Stimulated activated CD4-positive, alpha-beta T cell treated with anti-CD3 and anti-CD28 coated beads, Interleukin-1b, Interleukin-23, amount 100 ng/mL, for 24 hours (primary cell): ENCODE measurements around the gene RNF223.
"Not testable (repeated sequence)": the region's sequence is repeated elsewhere in the genome, so short reads cannot be mapped to it uniquely, and the experiment has no call there.

Source experiments
- DNase-seq, 4 experiments: peaks; one replicate each; pipeline ENCODE4 v3.0.0-alpha.2; 2020; ENCODE audit warnings: low read depth in 4 of 4, low spot score in 1 of 4

RNF223 gene

DNA sequence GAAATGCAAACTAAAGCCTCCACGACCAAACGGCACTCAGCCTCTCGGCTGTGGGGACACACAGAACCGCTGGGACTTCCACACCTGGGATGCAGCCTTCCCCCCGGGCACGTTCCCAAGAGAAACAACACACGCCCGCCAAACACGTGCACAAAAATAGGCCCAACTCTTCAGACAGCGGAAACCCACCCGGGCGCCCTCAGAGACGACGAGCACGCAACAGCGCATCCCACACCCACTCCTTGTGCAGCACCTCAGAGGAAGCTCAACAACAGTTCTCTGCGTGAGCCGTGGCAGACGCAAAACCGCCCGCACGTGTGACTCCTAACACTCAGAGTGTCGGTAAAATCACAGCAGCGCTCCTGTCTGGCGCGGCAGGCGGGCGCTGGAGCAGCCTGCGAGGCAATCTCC, 36.5 kb upstream of the RNF223 start:
- no peak for DNase-seq

DNA sequence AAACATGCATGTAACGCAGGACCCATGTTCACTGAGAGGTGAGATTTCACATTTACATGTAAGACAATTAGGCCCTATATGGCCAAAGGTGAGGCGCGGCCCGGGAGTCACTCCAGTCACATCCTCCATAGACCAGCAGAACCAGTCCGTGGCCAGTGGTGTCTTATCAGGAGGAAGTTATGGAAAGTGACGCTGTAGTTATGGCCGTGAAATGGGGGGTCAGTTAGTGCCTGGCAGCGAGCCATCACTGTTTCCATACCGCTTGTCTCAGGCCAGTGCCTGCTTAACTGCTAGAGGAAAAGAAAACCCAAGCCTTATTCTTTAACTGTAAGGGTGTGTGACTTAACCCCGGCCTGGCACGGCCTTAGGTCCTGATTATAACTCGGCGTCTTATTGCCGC, 35.6 kb upstream of the RNF223 start:
- no peak for DNase-seq

DNA sequence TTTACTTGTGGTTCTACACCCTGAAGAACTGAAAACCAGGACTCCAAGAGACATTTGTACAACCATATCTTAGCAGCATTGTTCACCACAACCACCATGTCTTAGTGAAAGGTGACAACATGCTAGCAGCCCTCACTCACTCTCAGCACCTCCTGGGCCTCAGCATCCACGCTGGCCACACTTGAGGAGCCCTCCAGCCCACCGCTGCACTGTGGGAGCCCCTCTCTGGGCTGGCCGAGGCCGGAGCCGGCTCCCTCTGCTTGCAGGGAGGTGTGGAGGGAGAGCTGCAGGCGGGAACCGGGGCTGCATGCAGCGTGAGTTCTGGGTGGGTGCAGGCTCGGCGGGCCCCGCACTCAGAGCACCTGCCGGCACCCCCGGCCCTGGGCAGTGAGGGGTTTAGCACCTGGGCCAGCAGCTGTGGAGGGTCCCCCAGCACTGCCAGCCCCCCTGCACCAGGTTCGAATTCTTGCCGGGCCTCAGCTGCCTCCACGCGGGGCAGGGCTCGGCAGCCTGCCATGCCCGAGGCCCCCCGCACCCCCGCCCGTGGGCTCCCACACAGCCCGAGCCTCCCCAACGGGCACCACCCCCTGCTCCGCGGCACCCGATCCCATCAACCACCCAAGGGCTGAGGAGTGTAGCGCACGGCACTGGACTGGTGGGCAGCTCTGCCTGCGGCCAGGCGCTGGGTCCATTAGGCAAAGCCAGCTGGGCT, 32.6 kb upstream of the RNF223 start:
- no peak for DNase-seq

DNA sequence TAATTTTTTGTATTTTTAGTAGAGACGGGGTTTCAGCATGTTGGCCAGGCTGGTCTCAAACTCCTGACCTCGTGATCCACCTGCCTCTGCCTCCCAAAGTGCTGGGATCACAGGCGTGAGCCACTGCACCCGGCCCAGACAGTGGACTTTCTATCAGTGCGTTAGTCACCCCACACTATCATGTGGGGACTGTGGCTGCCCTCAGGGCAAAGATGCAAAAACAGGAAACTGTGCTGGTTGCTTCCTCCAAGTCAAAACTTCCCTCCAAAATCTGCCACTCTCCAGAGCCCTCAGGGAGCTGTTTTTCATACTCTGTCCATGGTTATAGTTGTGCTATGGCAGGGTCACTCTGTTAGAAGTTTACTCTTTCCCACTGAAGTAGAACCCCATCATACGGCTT, 30.0 kb upstream of the RNF223 start:
- DNase-seq: not testable (repeated sequence)

DNA sequence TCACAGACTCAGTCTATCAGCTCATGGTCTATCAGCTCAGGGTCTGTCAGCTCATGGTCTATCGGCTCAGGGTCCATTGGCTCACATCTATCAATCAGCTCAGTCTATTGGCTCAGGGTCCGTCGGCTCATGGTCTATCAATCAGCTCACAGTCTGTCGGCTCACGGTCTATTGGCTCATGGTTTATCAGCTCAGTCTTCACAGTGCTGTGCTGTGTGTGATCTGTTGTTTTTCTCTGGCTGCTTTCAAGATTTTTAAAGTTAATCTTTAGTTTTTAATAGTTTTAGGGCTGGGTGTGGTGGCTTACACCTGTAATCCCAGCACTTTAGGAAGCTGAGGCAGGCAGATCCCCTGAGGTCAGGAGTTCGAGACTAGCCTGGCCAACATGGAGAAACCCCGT, 27.4 kb upstream of the RNF223 start:
- no peak for DNase-seq

DNA sequence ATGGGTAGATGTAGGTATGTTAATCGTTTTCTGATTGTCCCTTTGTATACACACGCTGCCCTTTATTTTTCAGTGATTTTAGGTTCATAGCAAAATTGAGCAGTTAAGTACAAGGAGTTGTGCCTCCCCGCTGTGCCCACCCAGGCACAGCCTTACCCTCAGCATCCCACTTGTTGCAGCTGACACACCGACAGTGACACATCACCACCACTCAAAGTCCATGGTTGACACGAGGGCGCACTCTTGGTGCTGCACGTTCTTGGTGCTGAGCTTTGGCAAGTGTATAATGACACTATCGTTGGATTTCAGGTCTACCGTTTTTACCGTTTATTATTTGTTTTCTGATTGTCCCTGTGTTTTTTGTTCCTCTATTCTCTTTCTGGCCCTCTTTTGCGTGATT, 26.2 kb upstream of the RNF223 start:
- DNase-seq: no peak

DNA sequence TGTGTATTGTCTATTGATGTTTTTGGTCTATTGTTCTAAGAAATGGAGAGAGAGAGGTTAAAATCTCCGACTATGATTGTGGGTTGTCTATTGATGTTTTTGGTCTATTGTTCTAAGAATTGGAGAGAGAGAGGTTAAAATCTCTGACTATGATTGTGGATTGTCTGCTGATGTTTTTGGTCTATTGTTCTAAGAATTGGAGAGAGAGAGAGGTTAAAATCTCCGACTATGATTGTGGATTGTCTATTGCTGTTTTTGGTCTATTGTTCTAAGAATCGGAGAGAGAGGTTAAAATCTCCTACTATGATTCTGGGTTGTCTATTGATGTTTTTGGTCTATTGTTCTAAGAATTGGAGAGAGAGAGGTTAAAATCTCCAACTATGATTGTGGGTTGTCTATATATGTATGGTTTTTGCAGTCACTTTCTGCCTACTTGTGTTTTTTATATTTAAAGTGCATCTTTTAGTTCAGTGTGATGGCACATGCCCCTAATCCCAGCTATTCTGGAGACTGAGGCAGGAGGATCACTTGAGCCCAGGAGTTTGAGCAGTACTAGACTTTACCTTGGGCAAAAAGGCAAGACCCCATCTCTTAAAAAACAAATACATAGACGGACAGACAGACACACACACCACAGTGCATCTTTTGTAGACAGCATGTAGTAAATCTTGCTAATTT, 25.5 kb upstream of the RNF223 start:
- no peak for DNase-seq

DNA sequence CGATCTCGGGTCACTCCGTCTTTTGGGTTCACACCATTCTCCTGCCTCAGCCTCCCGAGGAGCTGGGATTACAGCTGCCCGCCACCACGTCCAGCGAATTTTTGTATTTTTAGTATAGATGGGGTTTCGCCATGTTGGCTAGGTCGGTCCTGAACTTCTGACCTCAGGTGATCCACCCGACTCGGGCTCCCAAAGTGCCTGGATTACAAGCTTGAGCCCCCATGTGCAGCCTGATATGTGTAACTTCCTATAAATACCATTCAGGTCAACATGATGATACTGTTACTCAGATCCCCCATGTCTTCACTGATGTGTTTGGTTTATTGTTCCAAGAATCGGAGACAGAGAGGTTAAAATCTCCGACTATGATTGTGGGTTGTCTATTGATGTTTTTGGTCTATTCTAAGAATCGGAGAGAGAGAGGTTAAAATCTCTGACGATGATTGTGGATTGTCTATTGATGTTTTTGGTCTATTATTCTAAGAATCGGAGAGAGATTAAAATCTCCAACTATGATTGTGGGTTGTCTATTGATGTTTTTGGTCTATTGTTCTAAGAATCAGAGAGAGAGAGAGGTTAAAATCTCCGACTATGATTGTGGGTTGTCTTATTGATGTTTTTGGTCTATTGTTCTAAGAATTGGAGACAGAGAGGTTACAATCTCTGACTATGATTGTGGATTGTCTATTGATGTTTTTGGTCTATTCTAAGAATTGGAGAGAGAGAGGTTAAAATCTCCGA, 24.7 kb upstream of the RNF223 start:
- no peak for DNase-seq

DNA sequence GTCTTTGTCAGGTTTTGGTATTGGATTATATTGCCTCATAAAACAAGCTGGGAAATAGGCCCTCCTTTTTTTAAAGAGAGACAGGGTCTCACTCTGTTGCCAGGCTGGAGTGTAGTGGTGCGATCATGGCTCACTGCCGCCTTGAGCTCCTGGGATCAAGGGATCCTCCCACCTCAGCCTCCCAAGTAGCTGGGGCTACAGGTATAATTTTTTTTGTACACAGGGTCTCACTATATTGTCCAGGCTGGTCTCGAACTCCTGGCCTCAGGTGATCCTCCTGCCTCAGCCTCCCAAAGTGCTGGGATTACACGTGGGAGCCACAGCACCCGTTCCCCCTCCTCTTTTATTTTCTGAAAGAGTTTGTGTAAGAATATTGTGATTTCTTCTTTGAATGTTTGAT, 22.0 kb upstream of the RNF223 start:
- DNase-seq: not testable (repeated sequence)

DNA sequence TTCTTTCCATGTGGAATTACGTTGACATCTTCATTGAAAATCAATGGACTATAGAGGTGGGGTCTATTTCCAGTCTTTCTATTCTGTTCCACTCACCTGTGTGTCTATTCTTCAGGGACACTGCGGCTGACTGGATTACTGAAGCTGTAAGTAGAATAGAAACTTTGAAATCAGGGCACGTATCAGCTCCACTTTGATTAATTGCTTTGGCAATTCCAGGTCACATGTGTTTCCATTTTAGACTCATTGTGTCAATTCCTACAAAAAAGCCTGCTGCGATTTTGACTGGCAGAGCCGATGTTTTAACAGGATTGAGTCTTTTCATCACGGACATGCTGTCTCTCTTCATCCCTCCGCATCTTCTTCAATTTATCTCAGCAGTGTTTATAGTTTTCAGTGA, 20.9 kb upstream of the RNF223 start:
- DNase-seq: no peak

DNA sequence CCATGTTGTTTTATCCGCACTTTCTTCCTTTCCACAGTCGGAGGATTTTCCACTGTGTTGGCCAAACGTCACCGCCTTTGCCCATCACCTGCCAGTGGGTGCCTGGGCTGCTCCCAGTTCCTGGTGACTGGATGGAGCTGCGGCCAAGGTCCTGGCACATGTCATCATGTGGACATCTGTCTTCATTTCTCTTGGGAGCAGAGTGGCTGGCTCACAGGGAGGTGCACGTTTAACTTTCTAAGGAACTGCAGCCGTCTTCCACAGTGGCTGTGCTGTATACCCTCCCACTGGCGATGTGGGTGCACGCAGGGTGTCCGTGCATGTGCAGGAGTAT, 19.5 kb upstream of the RNF223 start:
- DNase-seq: no peak

DNA sequence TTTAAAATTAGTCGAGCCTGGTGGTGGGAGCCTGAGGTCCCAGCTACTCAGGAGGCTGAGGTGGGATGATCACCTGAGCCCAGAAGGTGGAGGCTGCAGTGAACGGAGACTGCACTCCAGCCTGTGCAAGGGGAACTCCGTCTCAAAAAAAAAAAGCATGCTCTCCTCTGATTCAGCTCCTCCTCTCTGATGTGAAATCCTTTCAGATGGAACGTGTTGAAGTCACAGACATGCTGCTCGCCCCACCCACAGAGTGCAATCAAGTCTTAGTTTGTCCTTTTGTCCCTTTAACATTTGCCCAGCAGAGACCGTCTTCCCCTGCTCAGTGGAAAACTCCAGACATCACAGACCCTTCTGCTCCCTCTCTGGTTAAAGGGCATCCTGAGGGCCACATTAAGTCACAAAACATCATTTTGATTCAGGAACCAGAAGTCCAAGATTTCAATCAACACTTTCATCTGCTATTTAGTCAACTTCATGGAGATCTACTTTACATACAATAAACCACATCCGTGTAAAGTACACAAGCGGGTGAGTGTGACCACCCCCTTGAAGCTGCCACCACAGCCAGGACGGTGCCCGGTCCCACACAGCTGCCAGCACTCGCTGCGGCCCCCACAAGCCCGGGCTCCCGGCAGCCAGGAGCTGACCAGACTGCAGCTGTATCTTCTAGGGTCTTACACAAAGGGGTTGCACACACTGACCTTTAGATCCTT, 18.9 kb upstream of the RNF223 start:
- no peak for DNase-seq

DNA sequence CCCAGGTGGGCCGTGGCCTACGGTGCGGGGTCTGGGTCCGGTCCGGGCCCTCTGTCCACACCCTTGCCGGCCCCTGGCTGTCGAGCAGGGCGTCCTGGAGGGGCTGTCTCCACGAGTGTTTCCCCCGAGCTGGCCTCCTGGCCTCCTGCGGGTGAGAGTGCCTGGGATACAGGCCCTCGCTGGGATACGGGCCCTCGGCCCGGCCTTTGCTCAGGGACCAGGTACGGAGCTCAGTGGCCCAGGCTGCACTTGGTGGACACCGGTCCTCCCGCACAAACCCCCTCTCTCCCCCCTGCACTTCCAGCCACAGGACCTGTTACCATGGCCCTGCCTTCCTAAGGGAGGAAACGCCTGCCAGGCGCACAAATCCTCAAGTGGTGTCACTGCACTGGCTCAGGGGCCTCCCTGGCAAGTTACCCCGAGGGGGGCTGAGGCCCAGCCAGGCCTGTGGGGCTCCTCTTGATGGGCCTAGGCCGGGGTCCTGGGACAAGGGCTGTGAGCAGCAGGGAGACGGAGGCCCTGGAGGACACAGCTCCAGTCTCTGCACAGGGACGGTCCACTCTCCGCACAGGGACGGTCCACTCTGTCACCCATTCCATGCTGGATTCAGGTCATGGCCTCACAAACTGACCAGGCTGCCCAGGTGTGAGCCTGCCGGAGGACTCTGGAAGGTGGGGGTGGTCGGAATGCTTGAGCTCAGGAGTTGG, 18.2 kb upstream of the RNF223 start:
- DNase-seq: no peak

DNA sequence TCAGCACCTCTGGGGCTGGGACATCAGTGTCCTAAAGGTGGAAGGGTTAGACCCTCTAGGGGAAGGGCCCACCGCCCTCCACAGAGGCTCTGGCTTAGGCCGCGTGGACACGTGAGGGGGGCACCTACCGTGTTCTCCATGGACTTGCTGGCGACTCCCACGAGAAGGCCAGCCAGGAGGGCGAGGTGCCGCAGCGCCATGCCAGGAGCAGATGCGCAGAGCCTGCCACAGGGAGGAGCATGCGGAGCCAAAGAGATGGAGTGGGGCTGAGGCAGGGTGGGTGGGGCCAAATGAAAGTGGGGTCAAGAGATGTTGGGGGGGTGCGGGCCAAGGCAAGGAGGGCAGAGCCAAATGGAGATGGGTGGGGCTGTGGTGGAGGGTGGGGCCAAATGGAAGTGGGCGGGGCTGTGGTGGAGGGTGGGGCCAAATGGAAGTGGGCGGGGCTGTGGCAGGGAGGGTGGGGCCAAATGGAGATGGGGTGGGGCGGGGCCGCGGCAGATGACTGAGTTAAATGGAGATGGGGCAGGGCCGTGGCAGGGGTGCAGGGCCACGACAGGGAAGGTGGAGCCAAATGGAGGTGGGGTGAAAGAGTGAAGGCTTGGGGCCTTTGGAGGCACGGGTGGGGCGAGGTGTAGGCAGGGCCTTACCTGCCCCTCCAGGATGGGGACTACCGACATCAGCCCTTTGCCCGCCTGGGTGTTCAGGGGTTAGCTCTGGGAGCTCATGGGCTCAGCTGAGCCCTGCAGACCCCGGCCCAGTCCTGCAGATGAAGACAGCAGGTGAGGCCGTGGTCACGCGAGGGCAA, 17.4 kb upstream of the RNF223 start:
- DNase-seq: peak in 1 of 4 experiments; percentile 15

DNA sequence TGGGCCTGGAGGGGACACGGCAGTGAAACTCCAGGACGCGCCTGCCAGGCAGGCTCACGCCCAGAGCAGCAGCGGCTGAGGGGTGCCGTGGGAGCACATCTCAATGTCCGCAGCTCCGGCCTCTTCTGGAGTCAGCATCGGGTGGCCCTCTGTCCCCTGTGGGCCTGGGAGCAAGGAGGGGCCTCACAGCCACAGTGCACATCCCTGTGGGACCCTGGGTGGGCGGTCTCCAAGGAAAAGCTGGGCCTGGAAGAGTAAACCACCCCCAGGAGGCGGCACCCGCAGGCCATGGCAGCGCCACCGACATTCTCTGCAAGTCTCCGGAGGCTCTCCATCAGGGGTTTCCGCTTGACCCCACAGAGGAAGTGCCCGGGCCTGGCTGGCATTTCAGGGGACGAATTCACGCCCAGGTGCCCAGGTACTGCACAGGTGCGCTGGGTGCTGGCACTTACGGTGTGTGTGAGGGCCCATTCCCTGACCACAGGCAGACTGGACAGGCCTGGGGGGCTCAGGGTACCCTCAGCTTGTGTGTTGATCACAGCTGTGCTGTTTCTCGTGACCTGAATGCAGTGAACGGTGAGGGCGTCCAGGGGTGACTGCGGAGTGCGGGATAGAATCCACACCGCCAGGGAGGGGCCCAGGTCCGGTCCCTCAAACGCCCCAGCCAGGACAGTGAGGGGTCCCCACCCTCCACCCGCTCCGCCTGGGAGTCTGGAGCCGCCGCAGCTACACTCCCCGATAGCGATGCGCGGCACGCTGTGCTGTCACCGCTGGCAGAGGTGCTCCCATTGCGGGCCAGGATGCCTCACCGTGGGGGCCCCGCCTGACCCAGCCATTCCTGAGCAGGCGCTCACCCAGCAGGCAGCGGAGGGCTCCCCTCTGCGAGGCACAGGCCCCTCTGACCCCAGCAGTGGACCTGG, 16.6 kb upstream of the RNF223 start:
- no peak for DNase-seq

DNA sequence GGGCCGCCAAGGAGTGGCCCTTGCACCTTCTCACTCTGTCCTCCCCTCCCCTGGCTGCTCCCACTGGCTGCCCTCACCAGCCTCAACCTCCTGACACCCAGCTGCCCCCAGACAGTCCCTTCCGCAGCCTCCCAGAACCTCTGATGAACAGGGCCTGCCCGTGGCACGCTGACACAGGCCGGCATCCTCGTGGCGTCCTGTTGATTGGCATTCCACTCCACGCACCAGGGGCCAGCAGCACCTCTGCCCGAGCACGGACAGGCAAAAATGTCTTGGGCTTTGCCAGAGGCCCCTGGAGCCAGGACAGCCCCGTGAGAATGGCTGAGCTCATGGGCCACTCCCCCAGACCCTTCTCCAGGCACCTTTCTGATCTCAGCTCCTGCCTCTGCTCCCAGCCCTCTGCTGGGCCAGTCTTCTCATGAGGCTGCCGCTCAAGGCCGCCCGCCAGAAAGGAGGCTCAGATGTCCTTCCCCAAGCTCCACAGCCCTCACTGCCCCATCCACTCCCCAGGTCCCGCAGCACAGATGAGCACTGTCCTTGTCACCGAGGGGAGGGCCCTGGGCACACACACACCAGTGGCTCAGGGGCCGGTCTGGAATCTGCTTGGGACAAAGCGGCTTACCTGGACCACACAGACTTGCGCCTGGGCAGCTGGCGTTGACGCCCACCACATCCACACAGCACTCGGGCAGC, 15.8 kb upstream of the RNF223 start:
- no peak for DNase-seq

DNA sequence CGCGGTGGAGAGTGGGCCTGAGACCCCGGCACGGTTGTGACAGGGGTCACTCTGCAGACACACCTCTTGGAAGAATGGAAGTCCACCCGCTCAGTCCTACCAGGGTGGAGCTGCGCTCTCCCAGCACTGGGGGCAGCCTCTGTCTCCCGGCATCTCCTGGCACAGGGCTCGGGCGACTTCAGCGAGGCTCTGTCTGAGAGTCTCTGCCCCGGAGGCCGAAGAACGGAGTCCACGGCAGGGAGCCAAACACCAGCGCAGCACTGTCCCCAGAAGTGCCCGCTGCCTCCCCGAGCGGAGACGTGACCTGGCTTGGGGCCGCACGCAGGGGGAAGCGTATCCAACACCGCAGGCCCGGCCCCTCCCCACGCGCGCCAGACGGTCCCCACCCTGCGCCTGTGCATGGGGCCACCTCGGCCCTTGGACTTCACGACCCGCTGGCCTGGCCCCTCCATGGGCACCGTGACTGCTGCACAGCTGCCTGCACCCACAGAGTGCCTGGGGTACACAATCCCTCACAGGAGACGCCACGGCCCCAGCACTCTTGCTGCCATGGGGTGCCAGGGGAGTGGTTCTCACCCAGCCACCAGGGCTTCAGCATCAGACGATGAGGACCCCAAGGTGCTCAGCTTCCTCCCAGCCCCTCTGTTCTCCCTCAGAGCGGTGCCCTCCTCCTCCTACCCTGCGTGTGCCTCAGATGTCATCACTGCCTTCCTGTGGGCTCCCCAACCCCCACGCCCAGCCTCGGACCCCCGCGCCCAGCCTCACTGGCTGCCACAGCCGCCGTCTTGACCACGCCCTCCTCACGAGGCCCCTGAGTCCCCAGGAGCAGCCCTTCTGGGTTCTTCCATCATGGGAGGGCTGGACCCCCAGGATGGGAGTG, 14.9 kb upstream of the RNF223 start:
- no peak for DNase-seq
